CD8-positive, alpha-beta memory T cell (primary cell): ENCODE measurements around the gene GPR152. TPM values are rescaled to one million over a fixed set of nuclear protein-coding genes. Genes with fewer than 3 reads are reported as not detected.
A peak's percentile ranks its signal among the peaks of the same experiment; 100 is the strongest.
"Not testable (repeated sequence)": the region's sequence is repeated elsewhere in the genome, so short reads cannot be mapped to it uniquely, and the experiment has no call there.

ENCODE experiments used
- CTCF ChIA-PET: fragments of 350-600 bp; sonication (Branson Sonifier 250); formaldehyde crosslinking; loops from one replicate; lab custom pipeline; 2021; ENCODE audit warnings: antibody characterized with exemption; lab: Charles Lee
- POLR2A ChIA-PET: fragments of 350-600 bp; sonication (Branson Sonifier 250); formaldehyde crosslinking; loops from one replicate; lab custom pipeline; 2021; ENCODE audit warnings: antibody characterized with exemption; lab: Charles Lee
- DNase-seq, 5 donors: peaks; one replicate each; pipeline versions ENCODE4 v3.0.0 to v3.0.0-alpha.2; 2020 to 2022; ENCODE audit warnings: mixed read lengths in 1 of 5
- H3K27ac ChIP-seq: one replicate; pipeline ENCODE4 v1.7.0; 2013; ENCODE audit warnings: low read depth, mild to moderate bottlenecking, low read length, moderate library complexity
- H3K27me3 ChIP-seq: 2 replicates; pipeline ENCODE4 v1.7.0; 2013; ENCODE audit warnings: low read length, mild to moderate bottlenecking; ENCODE audit not compliant: insufficient read depth, poor library complexity, severe bottlenecking
- H3K36me3 ChIP-seq: 2 replicates; pipeline ENCODE4 v1.7.0; 2013; ENCODE audit warnings: mild to moderate bottlenecking, low read length, moderate library complexity; ENCODE audit not compliant: insufficient read depth
- H3K4me1 ChIP-seq: 2 replicates; pipeline ENCODE4 v1.7.0; 2013; ENCODE audit warnings: mild to moderate bottlenecking, low read length, moderate library complexity; ENCODE audit not compliant: insufficient read depth
- H3K4me3 ChIP-seq: 2 replicates; pipeline ENCODE4 v1.7.0; 2013; ENCODE audit warnings: mild to moderate bottlenecking, low read length
- H3K9me3 ChIP-seq: 2 replicates; pipeline ENCODE4 v1.7.0; 2013; ENCODE audit warnings: mild to moderate bottlenecking, low read length
- H3K27ac Mint-ChIP-seq, 8 donors: one replicate each; pipeline ENCODE4 v1.8.0; 2020 to 2021; ENCODE audit warnings: mixed read lengths in 8 of 8, mild to moderate bottlenecking in 6 of 8, inconsistent platforms in 3 of 8, moderate library complexity in 3 of 8
- H3K27me3 Mint-ChIP-seq, 2 donors: one replicate each; pipeline ENCODE4 v1.8.0; 2020 to 2021; ENCODE audit warnings: mixed read lengths in 2 of 2, mild to moderate bottlenecking in 1 of 2, moderate library complexity in 1 of 2
- H3K36me3 Mint-ChIP-seq, 3 donors: one replicate each; pipeline ENCODE4 v1.8.0; 2020 to 2021; ENCODE audit warnings: mixed read lengths in 3 of 3, inconsistent platforms in 1 of 3, mild to moderate bottlenecking in 1 of 3
- H3K4me1 Mint-ChIP-seq, 3 donors: one replicate each; pipeline ENCODE4 v1.8.0; 2020 to 2021; ENCODE audit warnings: mixed read lengths in 3 of 3, inconsistent platforms in 1 of 3, mild to moderate bottlenecking in 1 of 3
- H3K4me3 Mint-ChIP-seq, 7 donors: one replicate each; pipeline ENCODE4 v1.8.0; 2020 to 2021; ENCODE audit warnings: mixed read lengths in 7 of 7, mild to moderate bottlenecking in 6 of 7, moderate library complexity in 4 of 7, inconsistent platforms in 2 of 7
- H3K9me3 Mint-ChIP-seq, 5 donors: one replicate each; pipeline ENCODE4 v1.8.0; 2020 to 2022; ENCODE audit warnings: mixed read lengths in 5 of 5, mild to moderate bottlenecking in 3 of 5, moderate library complexity in 2 of 5, inconsistent platforms in 1 of 5
- polyA plus RNA-seq: library from polyadenylated mRNA; unstranded; fragments of 300-500 nt; fragmentation: Illumina TruSeq; gene quantifications from one replicate; pipeline ENCODE4 v1.2.3, GENCODE V29; 2021
- total RNA-seq, 2 experiments: library from RNA; stranded (reverse); gene quantifications; one replicate each; pipeline ENCODE4 v1.2.3, GENCODE V29; 2021

The GPR152 gene
- total and polyA plus RNA-seq, 3 experiments from 2014 or later, result 0.87 TPM; not detected in 2

DNA sequence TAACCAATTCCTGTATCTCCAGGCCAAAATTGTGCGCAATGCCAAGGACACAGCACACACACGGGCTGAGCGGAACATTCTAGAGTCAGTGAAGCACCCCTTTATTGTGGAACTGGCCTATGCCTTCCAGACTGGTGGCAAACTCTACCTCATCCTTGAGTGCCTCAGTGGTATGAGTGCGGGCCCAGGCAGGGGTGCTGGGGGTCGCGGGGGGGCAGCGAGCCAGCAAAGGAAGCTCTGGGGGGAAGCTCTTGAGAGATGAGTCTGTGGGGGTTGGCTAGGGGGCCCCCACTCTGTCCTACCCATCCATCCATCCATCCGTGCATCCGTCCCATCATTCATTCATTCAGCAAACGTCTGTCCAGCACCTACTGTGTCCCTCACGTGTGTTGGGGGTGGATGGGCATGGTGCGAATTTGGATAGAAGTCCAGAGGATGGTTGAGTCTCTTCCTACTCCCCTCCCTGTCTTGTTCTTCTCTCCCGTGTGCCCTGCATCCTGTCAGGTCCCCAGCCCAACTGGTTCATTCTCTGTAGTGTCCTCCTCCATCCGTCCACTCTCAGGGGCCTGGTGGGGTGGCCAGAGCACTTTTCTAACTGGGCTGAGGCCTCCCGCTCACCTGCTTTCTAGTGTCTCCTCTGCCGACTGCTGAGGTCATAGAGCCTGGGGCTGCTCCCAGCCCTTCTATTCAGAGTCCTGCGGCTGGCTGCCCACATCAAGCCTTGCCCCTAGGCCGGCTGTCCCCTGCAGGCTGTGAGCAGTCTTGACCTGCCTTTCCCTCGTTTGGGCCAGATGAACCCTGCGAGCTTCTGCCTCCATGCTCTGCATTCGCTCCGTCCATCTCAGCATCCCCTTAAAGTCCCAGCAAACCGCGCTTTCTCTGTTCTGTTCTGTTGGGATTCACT, 20.9 kb downstream of the GPR152 start:
- Histone ChIP-seq H3K4me1 (peaks cover 69% of the 10 kb centered on the region), H3K9me3 (no peaks in the 10 kb centered on the region), H3K36me3 (peaks cover 25% of the 10 kb centered on the region), H3K27ac (no peak overlapping the region), H3K4me3 (no peak overlapping the region), H3K27me3 (no peaks in the 10 kb centered on the region)
- POLR2A ChIA-PET, result interaction anchor here (0.8 to 10.1 kb wide), 5 partner anchors 14 to 37 kb away, joined by 3 to 203 read pairs (median 3); partner anchors contain the start of genes PPP1CA, TBC1D10C and TMEM134
- peaks cover 0 to 57% (median 6%) of the 10 kb centered on the region in 3 donors for H3K36me3 Mint-ChIP-seq
- CTCF ChIA-PET, result interaction anchor here (0.8 to 4.5 kb wide), 6 partner anchors 8 to 51 kb away, joined by 3 to 23 read pairs (median 3); partner anchors contain the start of genes AIP, PPP1CA and TBC1D10C
- no peaks in the 10 kb centered on the region for H3K9me3 Mint-ChIP-seq
- H3K4me3 Mint-ChIP-seq, result peak overlapping the region in 6 of 7 donors; percentile 18 to 83 (median 38)
- H3K27me3 Mint-ChIP-seq, result peaks cover 0 to 5% of the 10 kb centered on the region in 2 donors
- H3K4me1 Mint-ChIP-seq, result peaks cover 45 to 86% (median 48%) of the 10 kb centered on the region in 3 donors
- peak overlapping the region; percentile 62 to 97 (median 81) for H3K27ac Mint-ChIP-seq
- no peak for DNase-seq

- Mint-ChIP-seq H3K36me3 (peaks cover 0 to 45% (median 2%) of the 10 kb centered on the region in 3 donors), H3K27me3 (peaks cover 0 to 6% of the 10 kb centered on the region in 2 donors), H3K4me1 (peaks cover 36 to 74% (median 43%) of the 10 kb centered on the region in 3 donors), H3K4me3 (peak overlapping the region; percentile 53 to 99 (median 99)), H3K9me3 (no peaks in the 10 kb centered on the region), H3K27ac (peak overlapping the region in 6 of 8 donors; percentile 11 to 99 (median 62))
- ChIA-PET CTCF (interaction anchor here (0.9 to 2.8 kb wide), 4 partner anchors 7 to 29 kb away, joined by 3 to 18 read pairs (median 6); partner anchors contain the start of genes PTPRCAP and TBC1D10C), POLR2A (interaction anchor here (0.5 to 10.1 kb wide), 7 partner anchors 8 to 56 kb away, joined by 3 to 203 read pairs (median 20); partner anchors contain the start of genes CORO1B, PPP1CA, PTPRCAP and TBC1D10C)
- H3K36me3 ChIP-seq, result peaks cover 14% of the 10 kb centered on the region
- peaks cover 53% of the 10 kb centered on the region for H3K4me1 ChIP-seq
- no peak for DNase-seq
- peak overlapping the region; percentile 91 for H3K27ac ChIP-seq
- no peaks in the 10 kb centered on the region for H3K9me3 ChIP-seq
- H3K27me3 ChIP-seq, result no peaks in the 10 kb centered on the region
- no peak overlapping the region for H3K4me3 ChIP-seq
Measured at GRCh38 chr11:67429722-67430121, 22.8 kb downstream of the GPR152 start.

- peaks cover 0 to 6% of the 10 kb centered on the region in 2 donors for H3K27me3 Mint-ChIP-seq
- H3K4me3 Mint-ChIP-seq, result peak overlapping the region; percentile 94 to 100 (median 99)
- Histone ChIP-seq H3K36me3 (peaks cover 14% of the 10 kb centered on the region), H3K27me3 (no peaks in the 10 kb centered on the region), H3K4me3 (peak overlapping the region; percentile 76), H3K4me1 (peaks cover 47% of the 10 kb centered on the region), H3K9me3 (no peaks in the 10 kb centered on the region), H3K27ac (peak overlapping the region; percentile 91)
- ChIA-PET CTCF (interaction anchor here (1.0 to 2.8 kb wide), 8 partner anchors 8 to 167 kb away, joined by 3 to 18 read pairs (median 4); partner anchors contain the start of genes PPP1CA, PTPRCAP and TBC1D10C), POLR2A (interaction anchor here (0.5 to 3.6 kb wide), 12 partner anchors 9 to 144 kb away, joined by 3 to 39 read pairs (median 7); partner anchors contain the start of genes CABP4, PITPNM1, PPP1CA and PTPRCAP)
- DNase-seq, result no peak
- H3K27ac Mint-ChIP-seq, result peak overlapping the region; percentile 93 to 99 (median 98)
- no peaks in the 10 kb centered on the region for H3K9me3 Mint-ChIP-seq
- H3K4me1 Mint-ChIP-seq, result peaks cover 33 to 69% (median 38%) of the 10 kb centered on the region in 3 donors
- peaks cover 0 to 39% (median 2%) of the 10 kb centered on the region in 3 donors for H3K36me3 Mint-ChIP-seq
Measured at GRCh38 chr11:67429038-67429668, 23.4 kb downstream of the GPR152 start.

DNA sequence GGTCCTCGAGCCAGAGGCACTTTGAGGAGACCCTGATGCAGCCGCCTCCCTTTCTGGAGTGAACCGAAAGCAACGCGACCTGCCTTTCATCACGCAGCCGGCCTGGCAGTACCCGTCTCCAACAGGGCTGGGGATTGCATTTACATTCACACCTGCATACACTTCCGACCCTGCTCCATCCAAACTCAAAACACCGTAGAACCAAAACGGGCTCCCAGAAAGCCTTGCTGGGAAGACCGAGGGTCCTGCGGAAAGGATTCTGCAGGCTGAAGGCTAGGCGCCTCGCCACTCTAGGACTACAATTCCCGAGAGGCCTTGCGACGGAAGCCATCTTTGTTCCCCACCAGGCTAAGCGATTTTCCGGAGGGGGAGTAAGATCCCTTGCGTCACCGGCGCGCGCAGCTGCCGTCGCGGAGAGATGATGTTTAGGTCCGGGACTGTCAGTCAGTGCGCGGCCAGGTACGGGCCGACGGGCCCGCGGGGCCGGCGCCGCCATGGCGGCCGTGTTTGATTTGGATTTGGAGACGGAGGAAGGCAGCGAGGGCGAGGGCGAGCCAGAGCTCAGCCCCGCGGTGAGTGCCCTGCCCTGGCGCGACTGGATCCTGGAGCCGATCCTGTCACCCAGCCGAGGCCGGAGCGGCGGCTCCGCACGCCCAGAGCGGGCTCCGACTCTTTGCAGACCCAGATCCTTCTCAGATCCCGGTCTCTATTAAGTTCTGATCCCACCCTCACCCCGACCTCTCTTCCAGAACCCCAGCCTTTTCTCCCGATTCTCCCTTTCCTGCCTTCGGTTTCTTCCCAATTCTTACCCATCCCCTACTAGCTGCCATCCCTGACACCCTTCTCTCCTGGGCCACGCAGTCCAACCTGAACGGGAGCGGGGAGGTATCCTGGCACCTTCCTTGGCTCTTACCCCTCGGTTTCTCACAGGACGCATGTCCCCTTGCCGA, 24.2 kb downstream of the GPR152 start, which contains the start of gene RPS6KB2:
RPS6KB2 (plus strand) TSS at position 443 of the 950 bp plus-strand sequence; CDS start at position 495, 52 bp downstream.
- Mint-ChIP-seq H3K27ac (peak within 1 kb of the TSS; percentile 93 to 99 (median 98)), H3K9me3 (no peaks in the 10 kb centered on the region), H3K36me3 (peaks cover 0 to 34% (median 2%) of the 10 kb centered on the region in 3 donors), H3K4me3 (peak within 1 kb of the TSS; percentile 94 to 100 (median 99)), H3K27me3 (peaks cover 0 to 6% of the 10 kb centered on the region in 2 donors), H3K4me1 (peaks cover 25 to 61% (median 31%) of the 10 kb centered on the region in 3 donors)
- peaks cover 14% of the 10 kb centered on the region for H3K36me3 ChIP-seq
- peak; percentile 96 to 99 (median 99) for DNase-seq
- peak within 1 kb of the TSS; percentile 76 for H3K4me3 ChIP-seq
- ChIA-PET CTCF (interaction anchor here (1.0 to 2.8 kb wide), 10 partner anchors 9 to 166 kb away, joined by 3 to 18 read pairs (median 4); partner anchors contain the start of genes PPP1CA, PTPRCAP, TBC1D10C and TMEM134), POLR2A (interaction anchor here (0.6 to 3.6 kb wide), 14 partner anchors 8 to 143 kb away, joined by 3 to 39 read pairs (median 6); partner anchors contain the start of genes CABP4, CLCF1, PITPNM1 and PPP1CA)
- peak within 1 kb of the TSS; percentile 91 for H3K27ac ChIP-seq
- no peaks in the 10 kb centered on the region for H3K27me3 ChIP-seq
- peaks cover 39% of the 10 kb centered on the region for H3K4me1 ChIP-seq
- H3K9me3 ChIP-seq, result no peaks in the 10 kb centered on the region

- Mint-ChIP-seq H3K4me1 (peaks cover 30 to 60% (median 32%) of the 10 kb centered on the region in 3 donors), H3K4me3 (peak overlapping the region; percentile 94 to 100 (median 99)), H3K36me3 (peaks cover 0 to 25% (median 2%) of the 10 kb centered on the region in 3 donors), H3K27ac (peak overlapping the region; percentile 93 to 99 (median 98))
- peak overlapping the region; percentile 91 for H3K27ac ChIP-seq
- POLR2A ChIA-PET, result interaction anchor here (0.7 to 3.6 kb wide), 7 partner anchors 9 to 36 kb away, joined by 3 to 39 read pairs (median 12); partner anchors contain the start of genes PPP1CA, PTPRCAP, RAD9A and TBC1D10C
- not testable (repeated sequence) for H3K36me3 ChIP-seq, H3K9me3 Mint-ChIP-seq, H3K9me3 ChIP-seq, H3K27me3 ChIP-seq, DNase-seq, H3K27me3 Mint-ChIP-seq
- peaks cover 30% of the 10 kb centered on the region for H3K4me1 ChIP-seq
- peak overlapping the region; percentile 76 for H3K4me3 ChIP-seq
- CTCF ChIA-PET, result interaction anchor here (1.0 to 2.8 kb wide), 5 partner anchors 10 to 42 kb away, joined by 3 to 18 read pairs (median 8); partner anchors contain the start of genes PPP1CA, PTPRCAP, TBC1D10C and TMEM134
Measured at GRCh38 chr11:67427364-67427859, 25.1 kb downstream of the GPR152 start.

DNA sequence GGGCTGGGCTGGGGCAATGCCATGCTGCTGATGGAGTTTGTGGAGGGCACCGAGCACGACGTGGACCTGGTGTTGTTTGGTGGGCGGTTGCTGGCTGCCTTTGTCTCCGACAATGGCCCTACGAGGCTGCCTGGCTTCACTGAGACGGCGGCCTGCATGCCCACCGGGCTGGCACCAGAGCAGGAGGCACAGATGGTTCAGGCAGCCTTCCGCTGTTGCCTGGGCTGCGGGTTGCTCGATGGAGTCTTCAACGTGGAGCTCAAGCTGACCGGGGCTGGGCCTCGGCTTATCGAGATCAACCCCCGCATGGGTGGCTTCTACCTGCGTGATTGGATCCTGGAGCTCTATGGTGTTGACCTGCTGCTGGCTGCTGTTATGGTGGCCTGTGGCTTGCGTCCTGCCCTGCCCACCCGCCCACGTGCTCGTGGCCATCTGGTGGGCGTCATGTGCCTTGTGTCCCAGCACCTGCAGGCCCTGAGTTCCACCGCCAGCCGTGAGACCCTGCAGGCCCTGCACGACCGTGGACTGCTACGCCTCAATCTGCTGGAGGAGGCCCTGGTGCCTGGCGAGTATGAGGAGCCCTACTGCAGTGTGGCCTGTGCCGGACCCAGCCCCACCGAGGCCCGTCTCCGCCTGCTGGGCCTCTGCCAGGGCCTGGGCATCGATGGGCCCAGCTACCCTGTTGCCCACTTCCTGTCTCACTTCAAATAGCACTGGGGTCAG, 28.5 kb downstream of the GPR152 start:
- H3K4me3 ChIP-seq, result no peak overlapping the region
- ChIA-PET POLR2A (interaction anchor here (0.5 to 1.2 kb wide), 3 partner anchors 11 to 21 kb away, joined by 3 to 6 read pairs (median 4); no protein-coding TSS in a partner anchor), CTCF (interaction anchor here (1.0 to 2.2 kb wide), 5 partner anchors 16 to 24 kb away, joined by 3 to 10 read pairs (median 5); partner anchors contain the start of gene PPP1CA)
- no peaks in the 10 kb centered on the region for H3K9me3 ChIP-seq
- H3K36me3 Mint-ChIP-seq, result peaks cover 0 to 7% (median 0%) of the 10 kb centered on the region in 3 donors
- H3K4me1 ChIP-seq, result peaks cover 29% of the 10 kb centered on the region
- no peak overlapping the region for H3K27ac Mint-ChIP-seq
- H3K27me3 Mint-ChIP-seq, result peaks cover 0 to 6% of the 10 kb centered on the region in 2 donors
- H3K9me3 Mint-ChIP-seq, result no peaks in the 10 kb centered on the region
- peak overlapping the region in 1 of 7 donors; percentile 9 for H3K4me3 Mint-ChIP-seq
- no peak overlapping the region for H3K27ac ChIP-seq
- H3K36me3 ChIP-seq, result no peaks in the 10 kb centered on the region
- no peak for DNase-seq
- H3K4me1 Mint-ChIP-seq, result peaks cover 33 to 48% (median 35%) of the 10 kb centered on the region in 3 donors
- no peaks in the 10 kb centered on the region for H3K27me3 ChIP-seq
